ENCODE measurements around the gene SYDE1. TPM values are rescaled to one million over a fixed set of nuclear protein-coding genes. Genes with fewer than 3 reads are reported as not detected.

Gene SYDE1
- polyA plus RNA-seq, 4 donors: 0.45 to 5.4 (median 3.3) TPM

- Histone ChIP-seq H3K27ac (ENCODE audit: low read depth in 1 of 3, low read length in 2 of 3) (no peak overlapping the region), H3K27me3 (ENCODE audit: control insufficient read depth in 3 of 3, insufficient read depth in 3 of 3, low read length in 3 of 3) (peaks cover 0 to 12% (median 0%) of the 10 kb centered on the region in 3 donors), H3K4me3 (ENCODE audit: low read depth in 1 of 3, low read length in 3 of 3) (no peak overlapping the region), H3K9me3 (ENCODE audit: control insufficient read depth in 2 of 2, insufficient read depth in 1 of 2, low read depth in 1 of 2, low read length in 1 of 2) (peaks cover 0 to 28% of the 10 kb centered on the region in 2 donors), H3K4me1 (ENCODE audit: control insufficient read depth in 3 of 3, insufficient read depth in 2 of 3, low read depth in 1 of 3, low read length in 2 of 3) (no peaks in the 10 kb centered on the region), H3K36me3 (ENCODE audit: control insufficient read depth in 3 of 3, insufficient read depth in 2 of 3, low read depth in 1 of 3, low read length in 3 of 3) (no peaks in the 10 kb centered on the region)
- no peak for FAIRE-seq
- WGBS, 3 donors: 47 to 57% (median 56%) methylated on average over 3 of the region's 3 CpGs
- DNase-seq: peak; percentile 43 to 51
Measured at GRCh38 chr19:15101479-15102082, 5.6 kb upstream of the SYDE1 start.

GRCh38 chr19:15104003-15104402, 3.2 kb upstream of the SYDE1 start:
- Histone ChIP-seq H3K27ac (ENCODE audit: low read depth in 1 of 3, low read length in 2 of 3) (no peak overlapping the region), H3K36me3 (ENCODE audit: control insufficient read depth in 3 of 3, insufficient read depth in 2 of 3, low read depth in 1 of 3, low read length in 3 of 3) (no peaks in the 10 kb centered on the region), H3K9me3 (ENCODE audit: control insufficient read depth in 2 of 2, insufficient read depth in 1 of 2, low read depth in 1 of 2, low read length in 1 of 2) (peaks cover 0 to 28% of the 10 kb centered on the region in 2 donors), H3K4me3 (ENCODE audit: low read depth in 1 of 3, low read length in 3 of 3) (no peak overlapping the region), H3K4me1 (ENCODE audit: control insufficient read depth in 3 of 3, insufficient read depth in 2 of 3, low read depth in 1 of 3, low read length in 2 of 3) (no peaks in the 10 kb centered on the region), H3K27me3 (ENCODE audit: control insufficient read depth in 3 of 3, insufficient read depth in 3 of 3, low read length in 3 of 3) (peaks cover 0 to 35% (median 0%) of the 10 kb centered on the region in 3 donors)
- DNase-seq (no peak), FAIRE-seq (no peak)
- WGBS, 3 donors: 67 to 77% (median 73%) methylated on average over 1 of the region's 1 CpG

GRCh38 chr19:15104411-15104810, 2.8 kb upstream of the SYDE1 start:
- DNase-seq (no peak), FAIRE-seq (no peak)
- Histone ChIP-seq H3K27ac (ENCODE audit: low read depth in 1 of 3, low read length in 2 of 3) (no peak overlapping the region), H3K9me3 (ENCODE audit: control insufficient read depth in 2 of 2, insufficient read depth in 1 of 2, low read depth in 1 of 2, low read length in 1 of 2) (peaks cover 0 to 28% of the 10 kb centered on the region in 2 donors), H3K4me1 (ENCODE audit: control insufficient read depth in 3 of 3, insufficient read depth in 2 of 3, low read depth in 1 of 3, low read length in 2 of 3) (no peaks in the 10 kb centered on the region), H3K36me3 (ENCODE audit: control insufficient read depth in 3 of 3, insufficient read depth in 2 of 3, low read depth in 1 of 3, low read length in 3 of 3) (peaks cover 0 to 3% (median 0%) of the 10 kb centered on the region in 3 donors), H3K27me3 (ENCODE audit: control insufficient read depth in 3 of 3, insufficient read depth in 3 of 3, low read length in 3 of 3) (peaks cover 0 to 36% (median 0%) of the 10 kb centered on the region in 3 donors), H3K4me3 (ENCODE audit: low read depth in 1 of 3, low read length in 3 of 3) (no peak overlapping the region)
- 44 to 79% (median 75%) methylated on average over 1 of the region's 1 CpG for whole genome bisulfite sequencing, 3 donors

GRCh38 chr19:15105044-15105443, 2.2 kb upstream of the SYDE1 start:
- Histone ChIP-seq H3K4me3 (ENCODE audit: low read depth in 1 of 3, low read length in 3 of 3) (no peak overlapping the region), H3K27me3 (ENCODE audit: control insufficient read depth in 3 of 3, insufficient read depth in 3 of 3, low read length in 3 of 3) (peaks cover 0 to 36% (median 0%) of the 10 kb centered on the region in 3 donors), H3K9me3 (ENCODE audit: control insufficient read depth in 2 of 2, insufficient read depth in 1 of 2, low read depth in 1 of 2, low read length in 1 of 2) (peaks cover 0 to 28% of the 10 kb centered on the region in 2 donors), H3K36me3 (ENCODE audit: control insufficient read depth in 3 of 3, insufficient read depth in 2 of 3, low read depth in 1 of 3, low read length in 3 of 3) (peaks cover 0 to 4% (median 0%) of the 10 kb centered on the region in 3 donors), H3K27ac (ENCODE audit: low read depth in 1 of 3, low read length in 2 of 3) (no peak overlapping the region), H3K4me1 (ENCODE audit: control insufficient read depth in 3 of 3, insufficient read depth in 2 of 3, low read depth in 1 of 3, low read length in 2 of 3) (no peaks in the 10 kb centered on the region)
- FAIRE-seq: no peak
- 91 to 97% (median 95%) methylated on average over 3 of the region's 3 CpGs for WGBS, 3 donors
- DNase-seq: no peak

- Histone ChIP-seq H3K9me3 (ENCODE audit: control insufficient read depth in 2 of 2, insufficient read depth in 1 of 2, low read depth in 1 of 2, low read length in 1 of 2) (peaks cover 0 to 18% of the 10 kb centered on the region in 2 donors), H3K27ac (ENCODE audit: low read depth in 1 of 3, low read length in 2 of 3) (peak overlapping the region in 2 of 3 donors; percentile 72 to 75), H3K4me3 (ENCODE audit: low read depth in 1 of 3, low read length in 3 of 3) (peak overlapping the region in 2 of 3 donors; percentile 58 to 61), H3K36me3 (ENCODE audit: control insufficient read depth in 3 of 3, insufficient read depth in 2 of 3, low read depth in 1 of 3, low read length in 3 of 3) (peaks cover 0 to 21% (median 0%) of the 10 kb centered on the region in 3 donors), H3K4me1 (ENCODE audit: control insufficient read depth in 3 of 3, insufficient read depth in 2 of 3, low read depth in 1 of 3, low read length in 2 of 3) (no peaks in the 10 kb centered on the region), H3K27me3 (ENCODE audit: control insufficient read depth in 3 of 3, insufficient read depth in 3 of 3, low read length in 3 of 3) (peaks cover 0 to 36% (median 0%) of the 10 kb centered on the region in 3 donors)
- no peak for DNase-seq
- no peak for FAIRE-seq
- 19 to 35% (median 29%) methylated on average over 10 of the region's 10 CpGs for WGBS, 3 donors
Measured at GRCh38 chr19:15108145-15108844, 1.1 kb downstream of the SYDE1 start.

GRCh38 chr19:15108845-15109767, 1.9 kb downstream of the SYDE1 start:
- DNase-seq (no peak), FAIRE-seq (no peak)
- Histone ChIP-seq H3K4me1 (ENCODE audit: control insufficient read depth in 3 of 3, insufficient read depth in 2 of 3, low read depth in 1 of 3, low read length in 2 of 3) (no peaks in the 10 kb centered on the region), H3K4me3 (ENCODE audit: low read depth in 1 of 3, low read length in 3 of 3) (no peak overlapping the region), H3K27ac (ENCODE audit: low read depth in 1 of 3, low read length in 2 of 3) (peak overlapping the region in 1 of 3 donors; percentile 75), H3K36me3 (ENCODE audit: control insufficient read depth in 3 of 3, insufficient read depth in 2 of 3, low read depth in 1 of 3, low read length in 3 of 3) (peaks cover 0 to 29% (median 3%) of the 10 kb centered on the region in 3 donors), H3K9me3 (ENCODE audit: control insufficient read depth in 2 of 2, insufficient read depth in 1 of 2, low read depth in 1 of 2, low read length in 1 of 2) (peaks cover 0 to 11% of the 10 kb centered on the region in 2 donors), H3K27me3 (ENCODE audit: control insufficient read depth in 3 of 3, insufficient read depth in 3 of 3, low read length in 3 of 3) (peaks cover 0 to 36% (median 0%) of the 10 kb centered on the region in 3 donors)
- 59 to 80% (median 61%) methylated on average over 21 of the region's 21 CpGs for WGBS, 3 donors

GRCh38 chr19:15109768-15110417, 2.7 kb downstream of the SYDE1 start:
- H3K27ac ChIP-seq (ENCODE audit: low read depth in 1 of 3, low read length in 2 of 3): no peak overlapping the region
- no peak overlapping the region for H3K4me3 ChIP-seq (ENCODE audit: low read depth in 1 of 3, low read length in 3 of 3)
- peaks cover 0 to 35% (median 0%) of the 10 kb centered on the region in 3 donors for H3K27me3 ChIP-seq (ENCODE audit: control insufficient read depth in 3 of 3, insufficient read depth in 3 of 3, low read length in 3 of 3)
- peaks cover 0 to 37% (median 3%) of the 10 kb centered on the region in 3 donors for H3K36me3 ChIP-seq (ENCODE audit: control insufficient read depth in 3 of 3, insufficient read depth in 2 of 3, low read depth in 1 of 3, low read length in 3 of 3)
- no peaks in the 10 kb centered on the region for H3K4me1 ChIP-seq (ENCODE audit: control insufficient read depth in 3 of 3, insufficient read depth in 2 of 3, low read depth in 1 of 3, low read length in 2 of 3)
- 89 to 90% (median 89%) methylated on average over 45 to 49 of the region's 49 CpGs for WGBS, 3 donors
- peaks cover 0 to 4% of the 10 kb centered on the region in 2 donors for H3K9me3 ChIP-seq (ENCODE audit: control insufficient read depth in 2 of 2, insufficient read depth in 1 of 2, low read depth in 1 of 2, low read length in 1 of 2)
- FAIRE-seq (no peak), DNase-seq (no peak)
